Measurements from ENCODE around the gene AP1AR. TPM values are rescaled to one million over a fixed set of nuclear protein-coding genes. Genes with fewer than 3 reads are reported as not detected.
"Not testable (repeated sequence)": the region's sequence is repeated elsewhere in the genome, so short reads cannot be mapped to it uniquely, and the experiment has no call there.

Gene AP1AR
- total RNA-seq, 2 donors from 2014 or later, result 13.5 to 21.2 TPM

- no peak for DNase-seq (ENCODE audit: low spot score)
- intact Hi-C loops (cut with DNase I), result no loop called here
These were observed 65.6 kb downstream of the AP1AR start, which contains the start of gene ALPK1 for GRCh38 chr4:112296949-112297880. TSS of gene ALPK1 (plus strand) at chr4:112297369.

GRCh38 chr4:112299721-112300120 lies 68.1 kb downstream of the AP1AR start:
- intact Hi-C loops (cut with DNase I), result no loop called here
- DNase-seq (ENCODE audit: low spot score), result no peak

- intact Hi-C loops (cut with DNase I), result no loop called here
- DNase-seq (ENCODE audit: low spot score), result no peak
These were observed 71.0 kb downstream of the AP1AR start for GRCh38 chr4:112302320-112303274.

DNA sequence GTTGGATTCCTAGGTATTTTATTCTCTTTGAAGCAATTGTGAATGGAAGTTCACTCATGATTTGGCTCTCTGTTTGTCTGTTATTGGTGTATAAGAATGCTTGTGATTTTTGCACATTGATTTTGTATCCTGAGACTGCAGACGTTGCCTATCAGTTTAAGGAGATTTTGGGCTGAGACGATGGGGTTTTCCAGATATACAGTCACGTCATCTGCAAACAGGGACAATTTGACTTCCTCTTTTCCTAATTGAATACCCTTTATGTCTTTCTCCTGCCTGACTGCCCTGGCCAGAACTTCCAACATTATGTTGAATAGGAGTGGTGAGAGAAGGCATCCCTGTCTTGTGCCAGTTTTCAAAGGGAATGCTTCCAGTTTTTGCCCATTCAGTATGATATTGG lies 73.9 kb downstream of the AP1AR start:
- intact Hi-C loops (cut with DNase I); DNase-seq (ENCODE audit: low spot score): not testable (repeated sequence)

GRCh38 chr4:112309263-112309791 lies 77.7 kb downstream of the AP1AR start:
- DNase-seq (ENCODE audit: low spot score); intact Hi-C loops (cut with DNase I): not testable (repeated sequence)

DNA sequence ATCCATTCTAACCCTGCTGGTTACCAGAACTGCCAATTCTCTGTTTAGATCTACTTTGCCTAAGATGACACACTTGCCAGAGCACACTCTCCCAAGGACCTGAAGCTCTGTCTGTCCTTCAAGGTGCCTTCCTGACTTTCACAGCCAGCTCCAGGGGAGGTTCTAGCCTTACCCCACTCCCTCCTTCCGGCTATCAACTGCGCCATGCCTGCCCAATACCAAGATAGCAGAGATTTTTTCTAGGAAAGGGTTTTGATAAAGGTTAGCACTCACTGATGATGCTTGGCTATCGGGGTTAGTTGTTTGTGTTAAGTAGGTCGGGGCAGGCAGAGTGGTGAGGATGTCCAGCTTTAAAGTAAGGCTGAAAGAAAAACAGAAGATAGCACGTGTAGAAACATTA lies 79.9 kb downstream of the AP1AR start:
- no peak for DNase-seq (ENCODE audit: low spot score)
- intact Hi-C loops (cut with DNase I), result no loop called here

GRCh38 chr4:112312610-112313239 lies 81.1 kb downstream of the AP1AR start:
- intact Hi-C loops (cut with DNase I), result no loop called here
- DNase-seq (ENCODE audit: low spot score), result no peak

GRCh38 chr4:112315446-112315845 lies 83.9 kb downstream of the AP1AR start:
- intact Hi-C loops (cut with DNase I), result no loop called here
- no peak for DNase-seq (ENCODE audit: low spot score)

DNA sequence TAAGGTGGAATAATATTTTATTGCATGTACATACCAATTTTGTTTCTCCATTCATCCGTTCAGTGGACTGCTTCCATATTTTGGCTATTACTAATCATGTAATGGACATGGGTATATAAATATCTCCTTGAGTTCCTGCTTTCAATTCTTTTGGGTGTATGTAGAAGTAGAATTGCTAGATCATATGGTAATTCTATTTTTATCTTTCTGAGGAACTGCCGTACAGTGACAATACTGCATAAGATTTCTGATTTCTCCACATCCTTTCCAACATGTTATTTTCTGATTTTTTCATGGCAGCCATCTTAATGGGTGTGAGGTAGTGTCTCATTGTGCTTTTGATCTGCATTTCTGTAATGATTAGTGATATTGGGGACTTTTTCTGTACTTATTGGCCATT lies 84.8 kb downstream of the AP1AR start:
- intact Hi-C loops (cut with DNase I), result no loop called here
- no peak for DNase-seq (ENCODE audit: low spot score)

DNA sequence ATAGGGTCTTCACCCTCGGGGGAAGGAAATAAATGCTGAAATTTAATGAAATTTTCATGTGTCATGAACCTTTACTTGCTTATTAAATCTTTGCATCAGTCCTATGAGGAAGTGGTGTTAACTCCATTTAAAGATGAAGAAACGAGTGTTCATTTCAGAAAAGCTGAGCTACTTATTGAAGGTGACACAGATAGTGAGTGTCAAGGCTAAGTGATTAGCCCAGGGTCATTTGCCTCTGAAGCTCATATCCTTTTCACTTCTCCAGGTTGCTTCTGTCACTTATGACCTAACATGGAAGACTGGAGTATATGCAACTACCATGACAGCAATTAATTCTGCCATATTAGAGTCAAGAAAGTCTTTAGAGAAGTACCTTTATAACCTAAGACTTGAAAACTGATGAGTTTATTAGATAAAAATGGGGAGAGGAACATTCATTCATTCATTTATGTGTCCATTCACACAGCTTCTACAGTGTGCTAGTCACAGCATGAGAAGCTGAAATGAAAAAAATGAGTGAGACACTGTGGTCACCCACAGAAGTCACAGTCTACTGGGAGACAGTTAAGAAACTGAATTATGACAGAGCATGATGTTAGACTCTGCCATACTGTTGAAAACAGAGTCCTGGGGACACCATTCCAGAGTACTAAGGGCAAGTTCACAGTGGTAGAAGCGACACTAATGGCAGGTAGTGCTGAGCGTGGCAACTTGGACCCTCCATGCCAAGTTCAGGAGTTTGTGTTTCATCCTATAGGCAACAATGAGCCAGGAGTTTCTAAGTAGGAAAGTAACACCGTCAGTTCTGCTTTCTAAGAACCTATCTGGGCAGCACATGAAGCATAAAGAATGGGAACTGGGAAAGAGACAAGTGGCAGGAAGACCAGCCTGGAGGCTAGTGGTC lies 86.9 kb downstream of the AP1AR start:
- intact Hi-C loops (cut with DNase I), result no loop called here
- DNase-seq (ENCODE audit: low spot score), result no peak

Other genes starting within 250 kb of the AP1AR start
- 1 to 10 TPM; 4.6 to 6.7 TPM for gene FAM241A, start 86.3 kb upstream of the AP1AR start, total RNA-seq
- 1 to 10 TPM; 4.4 to 6.1 TPM for gene TIFA, start 54.1 kb downstream of the AP1AR start, total RNA-seq
- gene ALPK1, start 65.6 kb downstream of the AP1AR start, total RNA-seq, result 10 to 100 TPM; 22.8 to 24.4 TPM